Mucosa of stomach (tissue), 1 donor: Measurements from ENCODE around the gene EI24.
"Not testable (repeated sequence)": the region's sequence is repeated elsewhere in the genome, so short reads cannot be mapped to it uniquely, and the experiment has no call there.

Experiments used
- H3K27me3 ChIP-seq: one replicate; pipeline ENCODE4 v1.7.0; 2013; ENCODE audit warnings: mild to moderate bottlenecking, low read length; ENCODE audit not compliant: control insufficient read depth, insufficient read depth
- H3K36me3 ChIP-seq: one replicate; pipeline ENCODE4 v1.7.0; 2013; ENCODE audit warnings: low read length; ENCODE audit not compliant: control insufficient read depth, insufficient read depth
- H3K4me1 ChIP-seq: one replicate; pipeline ENCODE4 v1.7.0; 2013; ENCODE audit warnings: mild to moderate bottlenecking, low read length; ENCODE audit not compliant: control insufficient read depth, insufficient read depth
- H3K4me3 ChIP-seq: one replicate; pipeline ENCODE4 v1.7.0; 2013; ENCODE audit warnings: low read length
- H3K9ac ChIP-seq: one replicate; pipeline ENCODE4 v1.7.0; 2013; ENCODE audit warnings: mild to moderate bottlenecking, low read length, moderate library complexity
- H3K9me3 ChIP-seq: one replicate; pipeline ENCODE4 v1.7.0; 2013; ENCODE audit warnings: mild to moderate bottlenecking, low read length, moderate library complexity; ENCODE audit not compliant: control insufficient read depth
- donor health status: Pancreatic carcinoma.

EI24 gene

DNA sequence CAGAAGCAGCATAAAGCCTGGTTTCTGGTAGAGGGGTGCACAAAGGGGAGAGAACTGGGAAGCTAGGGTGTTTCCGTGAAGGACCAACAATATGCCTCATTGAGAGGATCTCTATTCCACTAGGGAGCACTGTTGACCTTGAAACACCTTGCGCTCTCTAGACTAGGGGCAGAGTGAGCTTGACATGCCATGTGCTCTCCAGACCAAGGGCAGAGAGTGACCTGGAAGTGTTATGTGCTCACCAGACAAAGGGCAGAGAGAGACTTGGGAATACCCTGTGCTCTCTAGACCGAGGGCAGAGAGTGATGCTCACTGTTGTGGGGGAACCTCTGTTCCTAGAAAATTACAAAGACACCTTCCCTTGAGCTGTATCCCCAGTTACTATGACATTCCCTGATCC is 15.2 kb upstream of the EI24 start:
- H3K9me3 ChIP-seq, result peaks cover 6% of the 10 kb centered on the region
- H3K36me3 ChIP-seq, result no peaks in the 10 kb centered on the region
- no peak overlapping the region for H3K4me3 ChIP-seq
- no peaks in the 10 kb centered on the region for H3K4me1 ChIP-seq
- no peaks in the 10 kb centered on the region for H3K27me3 ChIP-seq
- no peak overlapping the region for H3K9ac ChIP-seq

GRCh38 chr11:125559888-125560287 is 9.4 kb upstream of the EI24 start:
- Histone ChIP-seq H3K4me1 (no peaks in the 10 kb centered on the region), H3K9me3 (no peaks in the 10 kb centered on the region), H3K4me3 (no peak overlapping the region), H3K9ac (no peak overlapping the region), H3K36me3 (no peaks in the 10 kb centered on the region), H3K27me3 (no peaks in the 10 kb centered on the region)

DNA sequence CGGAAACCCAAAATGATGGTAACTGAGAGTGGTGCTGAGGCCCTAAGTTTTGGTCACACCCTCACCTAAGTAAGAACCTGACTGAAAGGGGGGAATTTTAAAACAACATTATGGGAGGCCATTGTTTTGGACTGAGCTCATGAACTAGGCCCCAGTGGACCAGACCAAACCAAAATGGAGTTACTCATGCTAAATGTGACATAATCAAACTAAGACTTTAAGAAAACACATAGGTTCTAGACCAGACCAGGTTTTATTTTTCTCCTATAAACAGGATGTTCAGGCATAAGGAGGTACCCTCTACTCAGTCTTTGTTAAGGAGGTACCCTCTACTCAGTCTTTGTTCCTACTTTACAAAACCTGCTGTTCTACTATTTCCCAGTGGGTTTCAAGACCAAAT is 7.4 kb upstream of the EI24 start:
- Histone ChIP-seq H3K9ac (no peak overlapping the region), H3K27me3 (no peaks in the 10 kb centered on the region), H3K4me1 (no peaks in the 10 kb centered on the region), H3K9me3 (no peaks in the 10 kb centered on the region), H3K4me3 (no peak overlapping the region), H3K36me3 (no peaks in the 10 kb centered on the region)

DNA sequence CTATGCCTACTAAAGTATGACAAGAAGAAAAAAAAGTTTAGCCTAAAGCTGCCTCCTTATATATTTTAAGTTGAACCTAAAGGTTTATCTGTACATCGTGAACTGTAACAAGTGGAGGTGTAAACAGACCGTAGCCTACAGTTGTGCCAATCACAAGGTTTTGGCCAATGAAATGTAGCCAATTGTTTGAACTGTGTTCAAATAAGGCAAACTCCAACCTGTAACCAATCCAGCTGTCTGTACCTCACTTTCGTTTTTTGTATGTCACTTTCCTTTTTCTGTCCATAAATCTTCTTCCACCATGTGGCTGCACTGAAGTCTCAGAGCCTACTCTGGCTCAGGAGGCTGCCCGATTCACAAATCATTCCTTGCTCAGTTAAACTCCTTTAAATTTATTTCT is 6.8 kb upstream of the EI24 start:
- H3K4me3 ChIP-seq, result no peak overlapping the region
- H3K9me3 ChIP-seq, result no peaks in the 10 kb centered on the region
- H3K4me1 ChIP-seq, result no peaks in the 10 kb centered on the region
- no peak overlapping the region for H3K9ac ChIP-seq
- no peaks in the 10 kb centered on the region for H3K36me3 ChIP-seq
- no peaks in the 10 kb centered on the region for H3K27me3 ChIP-seq

DNA sequence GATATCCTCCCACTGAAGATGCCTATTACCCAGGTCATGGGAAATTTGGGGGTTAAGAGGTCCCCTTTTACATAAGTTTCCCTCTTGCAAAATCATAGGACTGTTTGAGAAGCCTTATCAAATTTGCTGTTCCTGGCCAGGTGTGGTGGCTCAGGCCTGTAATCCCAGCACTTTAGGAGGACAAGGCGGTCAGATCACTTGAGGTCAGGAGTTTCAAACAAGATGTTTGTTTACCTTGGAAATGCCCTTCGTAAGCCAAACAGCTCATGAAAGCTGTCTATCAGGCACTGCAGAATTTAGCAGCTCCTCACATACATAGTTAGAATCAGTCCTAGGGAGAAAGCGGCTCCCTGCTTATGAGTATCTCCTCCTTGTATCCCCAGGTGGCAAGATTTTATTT is 4.9 kb upstream of the EI24 start:
- no peaks in the 10 kb centered on the region for H3K9me3 ChIP-seq
- H3K27me3 ChIP-seq, result no peaks in the 10 kb centered on the region
- H3K9ac ChIP-seq, result no peak overlapping the region
- no peaks in the 10 kb centered on the region for H3K36me3 ChIP-seq
- no peaks in the 10 kb centered on the region for H3K4me1 ChIP-seq
- H3K4me3 ChIP-seq, result no peak overlapping the region

DNA sequence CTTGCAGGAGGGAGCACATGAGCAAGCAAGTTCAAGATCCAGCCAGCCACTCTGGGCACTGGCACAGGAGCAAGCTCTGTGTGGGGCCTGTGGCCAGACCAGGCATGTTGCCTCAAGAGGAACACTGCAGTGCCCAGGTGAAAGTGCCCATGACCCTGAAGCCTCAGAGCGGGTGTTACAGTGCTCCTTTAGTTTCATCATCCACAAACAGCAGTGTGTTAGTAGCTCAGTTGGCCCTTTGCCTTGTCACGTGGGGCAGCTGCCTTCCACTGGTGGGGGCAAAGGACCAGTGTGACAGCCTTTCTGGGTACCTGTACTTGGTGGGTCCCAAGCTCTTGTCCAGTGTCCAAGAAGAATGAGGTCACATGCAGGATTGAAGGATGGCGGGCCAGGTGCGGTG is 3.0 kb upstream of the EI24 start:
- Histone ChIP-seq H3K27me3 (no peaks in the 10 kb centered on the region), H3K4me1 (peaks cover 12% of the 10 kb centered on the region), H3K36me3 (no peaks in the 10 kb centered on the region), H3K9me3 (no peaks in the 10 kb centered on the region), H3K9ac (no peak overlapping the region), H3K4me3 (no peak overlapping the region)

DNA sequence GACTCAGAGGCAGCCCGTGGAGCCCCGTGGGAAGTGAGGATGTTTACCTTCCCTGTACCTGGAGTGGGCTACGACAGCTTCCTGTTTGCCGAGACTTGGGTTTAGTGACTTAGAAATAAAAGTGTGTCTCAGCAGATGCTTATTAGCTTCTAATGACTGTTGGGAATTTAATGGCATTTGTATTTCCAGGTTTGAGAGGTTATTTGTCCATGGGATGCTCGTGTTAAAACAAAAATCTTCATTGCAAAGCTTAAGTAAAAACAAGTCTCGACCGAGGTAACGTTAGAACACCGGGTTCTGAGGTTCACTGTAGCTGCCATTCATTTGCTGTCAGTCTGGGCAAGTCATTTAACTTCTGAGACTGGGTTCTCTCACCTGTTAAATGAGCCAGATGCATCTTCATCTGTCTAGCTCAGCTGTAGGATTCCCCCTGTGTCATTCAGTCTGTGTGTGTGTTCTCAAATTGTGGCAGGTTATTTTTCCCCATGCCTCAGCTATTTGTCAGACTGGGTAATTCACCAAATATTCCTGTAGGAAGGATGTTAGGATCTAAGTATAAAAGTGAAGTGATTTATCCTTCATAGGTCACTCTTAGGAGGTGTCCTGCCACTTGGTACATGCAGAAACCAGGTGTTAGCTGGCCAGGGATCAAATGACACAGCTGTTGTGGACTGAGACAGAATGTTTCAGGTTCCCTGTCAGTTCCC is 791 bp downstream of the EI24 start:
- Histone ChIP-seq H3K9ac (peak overlapping the region; percentile 91), H3K36me3 (no peaks in the 10 kb centered on the region)

GRCh38 chr11:125570952-125571351 is 1.7 kb downstream of the EI24 start:
- Histone ChIP-seq H3K9ac (peak overlapping the region; percentile 91), H3K4me3 (no peak overlapping the region), H3K9me3 (no peaks in the 10 kb centered on the region), H3K27me3 (no peaks in the 10 kb centered on the region), H3K36me3 (no peaks in the 10 kb centered on the region), H3K4me1 (peaks cover 12% of the 10 kb centered on the region)

More for the DNA sequence above, 791 bp downstream of the EI24 start:
- H3K9me3 ChIP-seq, result no peaks in the 10 kb centered on the region
- peaks cover 12% of the 10 kb centered on the region for H3K4me1 ChIP-seq
- peak overlapping the region; percentile 72 for H3K4me3 ChIP-seq
- H3K27me3 ChIP-seq, result no peaks in the 10 kb centered on the region

DNA sequence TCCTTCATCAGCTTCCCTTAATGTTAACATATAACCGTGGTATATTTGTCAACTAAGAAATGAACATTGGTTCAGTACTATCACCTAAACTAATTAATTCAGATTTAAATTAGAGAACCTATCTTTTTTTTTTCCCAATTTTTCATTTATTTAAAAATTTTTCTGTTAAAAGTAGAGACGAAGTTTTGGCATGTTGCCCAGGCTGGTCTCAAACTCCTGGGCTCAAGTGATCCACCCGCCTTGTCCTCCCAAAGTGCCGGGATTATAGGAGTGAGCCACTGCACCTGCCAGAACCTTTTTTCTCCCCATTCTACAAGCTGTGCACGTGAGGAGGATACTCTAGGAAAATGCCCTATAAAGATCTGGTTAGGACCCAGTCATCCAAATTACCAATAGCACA is 3.6 kb downstream of the EI24 start:
- Histone ChIP-seq H3K4me1 (peaks cover 12% of the 10 kb centered on the region), H3K9me3 (no peaks in the 10 kb centered on the region), H3K4me3 (no peak overlapping the region), H3K9ac (no peak overlapping the region), H3K36me3 (no peaks in the 10 kb centered on the region), H3K27me3 (no peaks in the 10 kb centered on the region)

DNA sequence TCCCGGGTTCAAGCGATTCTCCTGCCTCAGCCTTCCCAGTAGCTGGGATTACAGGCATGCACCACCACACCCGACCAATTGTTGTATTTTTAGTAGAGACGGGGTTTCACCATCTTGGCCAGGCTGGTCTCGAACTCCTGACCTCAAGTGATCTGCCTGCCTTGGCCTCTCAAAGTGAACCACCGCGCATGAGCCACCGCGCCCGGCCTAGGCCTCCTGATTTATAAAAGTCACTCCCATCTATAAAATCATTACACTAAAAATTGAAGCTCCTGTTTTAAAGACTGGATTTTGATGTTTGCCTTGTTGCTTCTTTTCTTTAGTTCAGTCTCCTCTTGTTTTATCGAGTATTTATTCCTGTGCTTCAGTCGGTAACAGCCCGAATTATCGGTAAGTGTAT is 7.9 kb downstream of the EI24 start:
- H3K36me3 ChIP-seq, H3K4me3 ChIP-seq: not testable (repeated sequence)

GRCh38 chr11:125578783-125579182 is 9.5 kb downstream of the EI24 start:
- H3K36me3 ChIP-seq, result peaks cover 4% of the 10 kb centered on the region

More for the DNA sequence above, 7.9 kb downstream of the EI24 start:
- not testable (repeated sequence) for H3K9ac ChIP-seq, H3K9me3 ChIP-seq, H3K27me3 ChIP-seq, H3K4me1 ChIP-seq

GRCh38 chr11:125579811-125580210 is 10.5 kb downstream of the EI24 start:
- Histone ChIP-seq H3K9ac (no peak overlapping the region), H3K4me1 (no peaks in the 10 kb centered on the region), H3K27me3 (no peaks in the 10 kb centered on the region), H3K9me3 (no peaks in the 10 kb centered on the region), H3K4me3 (no peak overlapping the region), H3K36me3 (peaks cover 4% of the 10 kb centered on the region)

More at GRCh38 chr11:125578783-125579182, 9.5 kb downstream of the EI24 start:
- no peaks in the 10 kb centered on the region for H3K4me1 ChIP-seq
- H3K27me3 ChIP-seq, result no peaks in the 10 kb centered on the region
- H3K9ac ChIP-seq, result no peak overlapping the region
- H3K9me3 ChIP-seq, result no peaks in the 10 kb centered on the region
- H3K4me3 ChIP-seq, result no peak overlapping the region

GRCh38 chr11:125583496-125583895 is 14.2 kb downstream of the EI24 start:
- Histone ChIP-seq H3K9ac (no peak overlapping the region), H3K4me1 (no peaks in the 10 kb centered on the region), H3K27me3 (no peaks in the 10 kb centered on the region), H3K4me3 (no peak overlapping the region), H3K9me3 (no peaks in the 10 kb centered on the region), H3K36me3 (peaks cover 4% of the 10 kb centered on the region)
